Smooth muscle cell (in vitro differentiated cells): ENCODE measurements around the gene DCAF6. TPM values are rescaled to one million over a fixed set of nuclear protein-coding genes. Genes with fewer than 3 reads are reported as not detected.

ENCODE experiments used
- DNase-seq: peaks from one replicate; lab custom pipeline; 2025; ENCODE audit not compliant: unreplicated experiment; lab: John Stamatoyannopoulos, UW
- H2AFZ ChIP-seq: fragments of 200-600 bp; sonication (generic); 2 replicates; pipeline ENCODE4 v1.6.0; 2016; ENCODE audit warnings: antibody characterized with exemption, low read depth, mild to moderate bottlenecking
- H3F3A ChIP-seq: fragments of 200-600 bp; sonication (generic); 2 replicates; pipeline ENCODE4 v1.6.0; 2017; ENCODE audit warnings: antibody characterized with exemption, low read depth
- H3K27ac ChIP-seq: fragments of 200-600 bp; sonication (generic); 2 replicates; pipeline ENCODE4 v1.5.1; 2016; ENCODE audit warnings: low read depth, mild to moderate bottlenecking
- H3K27me3 ChIP-seq: fragments of 200-600 bp; sonication (generic); 2 replicates; pipeline ENCODE4 v1.6.1; 2016; ENCODE audit warnings: low read depth, mild to moderate bottlenecking
- H3K36me3 ChIP-seq: fragments of 200-600 bp; sonication (generic); 2 replicates; pipeline ENCODE4 v1.5.1; 2016; ENCODE audit warnings: low read depth
- H3K4me1 ChIP-seq: fragments of 200-600 bp; sonication (generic); 2 replicates; pipeline ENCODE4 v1.5.1; 2016; ENCODE audit warnings: low read depth
- H3K4me2 ChIP-seq: fragments of 200-600 bp; sonication (generic); 2 replicates; pipeline ENCODE4 v1.6.0; 2016; ENCODE audit warnings: mild to moderate bottlenecking
- H3K4me3 ChIP-seq: fragments of 200-600 bp; sonication (generic); 2 replicates; pipeline ENCODE4 v1.5.1; 2016; ENCODE audit warnings: mild to moderate bottlenecking
- H3K79me2 ChIP-seq: fragments of 200-600 bp; sonication (generic); 2 replicates; pipeline ENCODE4 v1.6.0; 2016; ENCODE audit warnings: low read depth, mild to moderate bottlenecking
- H3K9ac ChIP-seq: fragments of 200-600 bp; sonication (generic); 2 replicates; pipeline ENCODE4 v1.6.0; 2016; ENCODE audit warnings: low read depth
- H3K9me3 ChIP-seq: fragments of 200-600 bp; sonication (generic); replicated peaks from 2 replicates; pipeline ENCODE4 v1.5.1; 2016; ENCODE audit warnings: low read depth
- H4K20me1 ChIP-seq: fragments of 200-600 bp; sonication (generic); 2 replicates; pipeline ENCODE4 v1.6.0; 2016; ENCODE audit warnings: low read depth
- WGBS: methylation state at CpG from one replicate; pipeline ENCODE4 v1.1.7; 2016; ENCODE audit warnings: low lambda C conversion rate; 5-methylcytosine and 5-hydroxymethylcytosine counted together
- polyA plus RNA-seq: library from polyadenylated mRNA; unstranded; fragments of >200 nt; fragmentation: Nextera tagmentation; extraction: Ambion mirVana; gene quantifications from 2 replicates; pipeline ENCODE4 v1.2.1, GENCODE V29; 2016
- total RNA-seq: library from RNA; depleted of rRNA; stranded (reverse); fragments of >200 nt; gene quantifications from 2 replicates; pipeline ENCODE4 v1.2.3, GENCODE V29; 2014
- TF ChIP-seq, protein P1 (sequence below): fragments of 200-600 bp; sonication (generic); IDR thresholded peaks from 2 replicates; pipeline ENCODE4 v1.5.1; 2017; ENCODE audit warnings: borderline replicate concordance, mild to moderate bottlenecking, antibody characterized with exemption; ENCODE audit not compliant: insufficient read depth, poor library complexity, severe bottlenecking

Gene DCAF6
- total and polyA plus RNA-seq, 2 experiments from 2014 or later, result 27.4 to 34.9 TPM

DNA sequence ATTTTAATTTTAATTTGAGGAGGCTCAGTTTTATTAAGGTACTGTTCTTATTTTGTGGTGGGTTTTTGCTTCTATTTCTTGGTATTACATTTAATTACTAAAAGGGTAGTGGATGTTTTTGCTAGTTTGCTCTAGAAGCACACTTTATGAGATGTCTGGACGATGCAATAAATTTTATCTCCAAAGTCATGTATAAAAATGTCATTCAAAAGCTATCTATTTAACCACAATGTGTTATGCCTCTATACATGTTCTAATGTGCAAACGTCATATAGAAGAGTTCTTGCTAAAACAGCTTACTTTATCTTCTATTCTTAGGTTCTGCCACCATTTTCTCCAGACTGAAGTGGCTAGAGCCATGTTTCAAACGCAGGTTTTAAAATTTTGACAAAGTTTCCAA, 13.3 kb downstream of the DCAF6 start:
- Histone ChIP-seq H3K4me3 (no peak overlapping the region), H3K4me1 (no peaks in the 10 kb centered on the region), H4K20me1 (peaks cover 76% of the 10 kb centered on the region), H3K9ac (no peak overlapping the region), H3K27me3 (no peaks in the 10 kb centered on the region), H3K4me2 (peak overlapping the region; percentile 15), H3K79me2 (peaks cover 86% of the 10 kb centered on the region), H2AFZ (no peak overlapping the region), H3K36me3 (peaks cover 12% of the 10 kb centered on the region), H3K9me3 (no peaks in the 10 kb centered on the region), H3K27ac (peak overlapping the region; percentile 20), H3F3A (no peaks in the 10 kb centered on the region)
- TF ChIP-seq, protein P1, sequence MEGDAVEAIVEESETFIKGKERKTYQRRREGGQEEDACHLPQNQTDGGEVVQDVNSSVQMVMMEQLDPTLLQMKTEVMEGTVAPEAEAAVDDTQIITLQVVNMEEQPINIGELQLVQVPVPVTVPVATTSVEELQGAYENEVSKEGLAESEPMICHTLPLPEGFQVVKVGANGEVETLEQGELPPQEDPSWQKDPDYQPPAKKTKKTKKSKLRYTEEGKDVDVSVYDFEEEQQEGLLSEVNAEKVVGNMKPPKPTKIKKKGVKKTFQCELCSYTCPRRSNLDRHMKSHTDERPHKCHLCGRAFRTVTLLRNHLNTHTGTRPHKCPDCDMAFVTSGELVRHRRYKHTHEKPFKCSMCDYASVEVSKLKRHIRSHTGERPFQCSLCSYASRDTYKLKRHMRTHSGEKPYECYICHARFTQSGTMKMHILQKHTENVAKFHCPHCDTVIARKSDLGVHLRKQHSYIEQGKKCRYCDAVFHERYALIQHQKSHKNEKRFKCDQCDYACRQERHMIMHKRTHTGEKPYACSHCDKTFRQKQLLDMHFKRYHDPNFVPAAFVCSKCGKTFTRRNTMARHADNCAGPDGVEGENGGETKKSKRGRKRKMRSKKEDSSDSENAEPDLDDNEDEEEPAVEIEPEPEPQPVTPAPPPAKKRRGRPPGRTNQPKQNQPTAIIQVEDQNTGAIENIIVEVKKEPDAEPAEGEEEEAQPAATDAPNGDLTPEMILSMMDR, result no peak
- WGBS, result 56% methylated on average over 3 of the region's 3 CpGs
- DNase-seq, result no peak

DNA sequence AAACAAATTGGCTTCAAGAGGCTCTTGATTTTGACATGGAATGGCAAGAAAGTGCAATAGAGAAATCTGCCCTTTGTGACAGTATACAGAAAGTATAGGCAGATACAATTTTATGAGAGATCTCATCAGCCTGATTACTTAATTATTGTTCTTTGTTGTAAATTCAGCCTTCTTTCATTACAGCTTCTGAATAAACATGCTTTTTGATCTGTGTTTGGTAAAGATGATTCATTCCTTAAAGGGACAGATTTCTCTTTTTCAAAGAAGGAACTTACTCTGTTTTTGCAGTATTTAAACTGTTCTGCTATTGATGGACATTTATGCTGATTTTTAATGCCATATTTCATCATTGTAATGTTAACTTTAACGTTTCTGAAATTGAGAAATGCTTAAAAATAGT, 14.1 kb downstream of the DCAF6 start:
- Histone ChIP-seq H3K4me2 (peak overlapping the region; percentile 15), H3K4me1 (no peaks in the 10 kb centered on the region), H3K79me2 (peaks cover 86% of the 10 kb centered on the region), H4K20me1 (peaks cover 68% of the 10 kb centered on the region), H3K27ac (peak overlapping the region; percentile 20), H3F3A (no peaks in the 10 kb centered on the region), H3K9ac (no peak overlapping the region), H3K36me3 (peaks cover 18% of the 10 kb centered on the region), H3K4me3 (no peak overlapping the region), H2AFZ (no peak overlapping the region), H3K27me3 (no peaks in the 10 kb centered on the region), H3K9me3 (no peaks in the 10 kb centered on the region)
- 88% methylated on average over 1 of the region's 1 CpG for WGBS
- TF ChIP-seq, protein P1, result no peak
- no peak for DNase-seq

DNA sequence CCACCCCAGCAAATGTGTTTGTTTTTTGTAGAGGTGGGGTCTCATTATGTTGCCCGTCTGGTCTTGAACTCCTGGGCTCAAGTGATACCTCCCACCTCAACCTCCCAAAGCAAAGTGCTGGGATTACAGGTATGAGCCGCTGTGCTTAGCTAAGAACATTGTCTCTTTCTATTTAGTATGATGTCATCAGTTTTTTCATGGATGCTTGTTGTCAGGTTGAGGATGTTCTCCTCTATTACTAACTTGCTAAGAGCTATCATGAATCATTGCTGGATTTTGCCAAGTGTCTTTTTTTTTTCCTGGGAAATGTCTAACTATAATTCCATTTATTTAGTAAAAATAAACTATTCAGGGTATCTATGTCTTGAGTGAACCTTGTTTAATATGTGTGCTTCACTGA, 19.4 kb downstream of the DCAF6 start:
- H3K27ac ChIP-seq, result no peak overlapping the region
- peaks cover 66% of the 10 kb centered on the region for H4K20me1 ChIP-seq
- TF ChIP-seq, protein P1, result no peak
- 97% methylated on average over 2 of the region's 2 CpGs for WGBS
- no peaks in the 10 kb centered on the region for H3F3A ChIP-seq
- no peaks in the 10 kb centered on the region for H3K27me3 ChIP-seq
- no peak overlapping the region for H3K4me3 ChIP-seq
- peaks cover 18% of the 10 kb centered on the region for H3K36me3 ChIP-seq
- no peak overlapping the region for H3K9ac ChIP-seq
- no peak overlapping the region for H3K4me2 ChIP-seq
- H3K79me2 ChIP-seq, result peaks cover 83% of the 10 kb centered on the region
- no peaks in the 10 kb centered on the region for H3K9me3 ChIP-seq
- no peak for DNase-seq
- no peak overlapping the region for H2AFZ ChIP-seq
- no peaks in the 10 kb centered on the region for H3K4me1 ChIP-seq

DNA sequence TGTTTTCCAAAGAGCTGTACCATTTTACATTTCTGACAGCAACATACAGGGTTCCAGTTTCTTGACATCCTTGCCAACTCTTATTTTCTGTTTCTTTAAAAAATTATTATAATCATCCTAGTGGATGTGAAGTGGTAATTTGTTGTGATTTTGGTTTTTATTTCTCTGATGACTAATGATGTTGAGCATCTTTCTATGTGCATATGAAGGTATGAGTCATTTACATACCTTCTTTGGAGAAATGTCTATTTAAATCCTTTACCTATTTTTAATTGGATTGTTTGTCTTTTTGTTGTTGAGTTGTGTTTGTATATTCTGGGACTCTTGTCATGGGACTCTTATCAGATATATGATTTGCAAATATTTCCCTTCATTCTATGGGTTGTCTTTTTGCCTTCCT, 21.2 kb downstream of the DCAF6 start:
- Histone ChIP-seq H4K20me1 (peaks cover 61% of the 10 kb centered on the region), H3K36me3 (peaks cover 16% of the 10 kb centered on the region), H3K4me1 (no peaks in the 10 kb centered on the region), H3K9ac (no peak overlapping the region), H3K27me3 (no peaks in the 10 kb centered on the region), H3K79me2 (peaks cover 85% of the 10 kb centered on the region), H3K9me3 (no peaks in the 10 kb centered on the region), H3K27ac (no peak overlapping the region), H3K4me2 (no peak overlapping the region), H3K4me3 (no peak overlapping the region), H2AFZ (no peak overlapping the region), H3F3A (no peaks in the 10 kb centered on the region)
- no peak for DNase-seq
- TF ChIP-seq, protein P1, result no peak
